Transverse colon (tissue), 4 donors: ENCODE results near the gene CIDEA.

Experiments used
- CTCF ChIP-seq, 5 experiments: fragments of 200-600 bp in 3 of 5; fragments of 450-650 bp in 2 of 5; sonication (generic) in 3 of 5; IDR thresholded peaks; 1 replicate in 2 of 5; 2 replicates in 3 of 5; pipeline ENCODE4 v1.5.1; 2016 to 2017; ENCODE audit warnings: antibody characterized with exemption in 5 of 5, inconsistent platforms in 3 of 5, mild to moderate bottlenecking in 2 of 5, moderate library complexity in 1 of 5
- POLR2A ChIP-seq: fragments of 450-650 bp; IDR thresholded peaks from one replicate; pipeline ENCODE4 v1.6.1; 2016; ENCODE audit warnings: antibody characterized with exemption, mild to moderate bottlenecking, moderate library complexity
- POLR2AphosphoS5 ChIP-seq, 3 donors: sonication (generic); formaldehyde crosslinking; IDR thresholded peaks; one replicate each; pipeline ENCODE4 v1.6.1; 2016; ENCODE audit warnings: antibody characterized with exemption in 3 of 3

- no peak for TF ChIP-seq POLR2AphosphoS5 (IDR thresholded peaks at IDR 0.05)
- no peak for TF ChIP-seq CTCF (IDR thresholded peaks at IDR 0.05)
- TF ChIP-seq POLR2A: no peak
Measured at GRCh38 chr18:12288403-12288755, 34.2 kb downstream of the CIDEA start.
